HepG2 (cell line): ENCODE measurements around the gene FOLR1. TPM values are rescaled to one million over a fixed set of nuclear protein-coding genes. Genes with fewer than 3 reads are reported as not detected.
A peak's percentile ranks its signal among the peaks of the same experiment; 100 is the strongest.

Experiments used
- ATAC-seq: fragments of 200-7000 bp; cut with Tn5 transposase; 3 replicates; pipeline ENCODE4 v1.9.1; 2020; ENCODE audit warnings: mild to moderate bottlenecking, moderate library complexity
- BruUV-seq: library from RNA; stranded (reverse); fragments of 400-500 nt; replicated peaks from 2 replicates; lab custom pipeline; 2021; lab: Mats Ljungman, UMichigan
- CTCF ChIA-PET: fragments of 300-600 bp; formaldehyde crosslinking; extraction: SDS; loops from one replicate; lab custom pipeline; 2021; ENCODE audit warnings: low total read pairs, inconsistent platforms, low intra/inter-chr PET ratio; lab: Yijun Ruan, JAX
- POLR2A ChIA-PET: fragments of 350-600 bp; sonication (Branson Sonifier 250); formaldehyde crosslinking; loops from one replicate; lab custom pipeline; 2020; ENCODE audit warnings: antibody characterized with exemption, inconsistent platforms; lab: Yijun Ruan, JAX
- DNase-seq: peaks from one replicate; pipeline ENCODE4 v3.0.0-alpha.2; 2015; ENCODE audit warnings: low spot score
- FAIRE-seq: peaks from 3 replicates; lab custom pipeline; 2011; peaks lifted over from hg19 to GRCh38; lab: Jason Lieb, UNC
- H2AFZ ChIP-seq: one replicate; pipeline ENCODE4 v1.6.1; 2011; ENCODE audit warnings: low read length, inconsistent platforms
- H3K27ac ChIP-seq: fragments of 300-600 bp; 3 replicates; pipeline ENCODE4 v1.8.0; 2011; ENCODE audit warnings: mixed run types, mild to moderate bottlenecking, mixed read lengths, low read length, inconsistent platforms; ENCODE audit not compliant: insufficient read depth; ENCODE audit errors: extremely low read length
- H3K27me3 ChIP-seq, 2 experiments: fragments of 200-600 bp in 1 of 2; 2 replicates in 1 of 2; 3 replicates in 1 of 2; pipeline versions ENCODE4 v1.6.0 to v1.8.0; 2011; ENCODE audit warnings: low read length in 2 of 2, mild to moderate bottlenecking in 2 of 2, moderate library complexity in 2 of 2, inconsistent platforms in 1 of 2; ENCODE audit not compliant: insufficient read depth in 2 of 2, control insufficient read depth in 1 of 2
- H3K36me3 ChIP-seq, 2 experiments: fragments of 200-600 bp in 1 of 2; replicated peaks in 1 of 2; 2 replicates in 1 of 2; 3 replicates in 1 of 2; pipeline versions ENCODE4 v1.5.1 to v1.8.0; 2011; ENCODE audit warnings: low read length in 2 of 2, inconsistent platforms in 1 of 2; ENCODE audit not compliant: insufficient read depth in 2 of 2, control insufficient read depth in 1 of 2
- H3K4me1 ChIP-seq: 2 replicates; pipeline ENCODE4 v1.5.1; 2012; ENCODE audit warnings: low read length, inconsistent platforms; ENCODE audit not compliant: insufficient read depth
- H3K4me2 ChIP-seq: 2 replicates; pipeline ENCODE4 v1.6.0; 2011; ENCODE audit warnings: low read depth, low read length, inconsistent platforms
- H3K4me3 ChIP-seq, 3 experiments: fragments of 200-600 bp in 1 of 3; sonication (generic), shearing (Covaris generic) in 1 of 3; replicated peaks in 1 of 3; 2 replicates each; pipeline ENCODE4 v1.5.1; 2011 to 2016; ENCODE audit warnings: low read length in 3 of 3, inconsistent platforms in 2 of 3, low read depth in 2 of 3, mild to moderate bottlenecking in 2 of 3, control low read depth in 1 of 3, mixed read lengths in 1 of 3; ENCODE audit not compliant: insufficient read depth in 1 of 3
- H3K79me2 ChIP-seq: one replicate; pipeline ENCODE4 v1.6.1; 2011; ENCODE audit warnings: low read length, inconsistent platforms; ENCODE audit not compliant: insufficient read depth
- H3K9ac ChIP-seq: 2 replicates; pipeline ENCODE4 v1.6.0; 2011; ENCODE audit warnings: mild to moderate bottlenecking, low read depth, low read length, inconsistent platforms; ENCODE audit not compliant: insufficient read depth
- H3K9me3 ChIP-seq: 2 replicates; pipeline ENCODE4 v1.5.1; 2012; ENCODE audit warnings: mild to moderate bottlenecking, low read length
- H4K20me1 ChIP-seq: 2 replicates; pipeline ENCODE4 v1.6.0; 2011; ENCODE audit warnings: inconsistent platforms, mild to moderate bottlenecking, low read length, moderate library complexity; ENCODE audit not compliant: insufficient read depth
- BRD4 ChIP-seq: sonication (generic); formaldehyde crosslinking; IDR thresholded peaks from 2 replicates; pipeline ENCODE4 v1.4.0; 2020; ENCODE audit warnings: missing genetic modification reagents
- CTCF ChIP-seq: sonication (generic); formaldehyde crosslinking; IDR thresholded peaks from 2 replicates; pipeline ENCODE4 v1.5.0; 2020; ENCODE audit warnings: mild to moderate bottlenecking, missing genetic modification reagents, moderate library complexity
- GABPA ChIP-seq, 2 experiments: IDR thresholded peaks; 2 replicates each; pipeline ENCODE4 v1.6.1; 2011 to 2016; ENCODE audit warnings: low read depth in 2 of 2, low read length in 1 of 2, missing biosample characterization in 1 of 2, missing genetic modification characterization in 1 of 2
- KMT2A ChIP-seq: sonication (generic); formaldehyde crosslinking; IDR thresholded peaks from 2 replicates; pipeline ENCODE4 v1.4.0; 2020; ENCODE audit warnings: missing genetic modification reagents
- MIER2 ChIP-seq: IDR thresholded peaks from 2 replicates; pipeline ENCODE4 v1.6.1; 2016; ENCODE audit warnings: missing biosample characterization, missing genetic modification reagents
- MTA3 ChIP-seq: sonication (generic); formaldehyde crosslinking; IDR thresholded peaks from 2 replicates; pipeline ENCODE4 v1.4.0; 2020; ENCODE audit warnings: missing genetic modification reagents
- RFX5 ChIP-seq: IDR thresholded peaks from 2 replicates; pipeline ENCODE4 v1.6.1; 2011; ENCODE audit warnings: low read depth, low read length, improper control_type of control experiment
- SCMH1 ChIP-seq: sonication (generic); formaldehyde crosslinking; IDR thresholded peaks from 2 replicates; pipeline ENCODE4 v1.9.0; 2021; ENCODE audit warnings: missing genetic modification reagents, mild to moderate bottlenecking, borderline replicate concordance
- SMAD3 ChIP-seq: sonication (generic); formaldehyde crosslinking; IDR thresholded peaks from 2 replicates; pipeline ENCODE4 v1.4.0; 2020; ENCODE audit warnings: missing genetic modification reagents
- TEF ChIP-seq: sonication (generic); formaldehyde crosslinking; IDR thresholded peaks from 2 replicates; pipeline ENCODE4 v1.5.0; 2020; ENCODE audit warnings: missing genetic modification reagents
- TFAP4 ChIP-seq: sonication (generic); IDR thresholded peaks from 2 replicates; pipeline ENCODE4 v1.6.1; 2016; ENCODE audit warnings: low read depth, borderline replicate concordance
- TGIF2 ChIP-seq: IDR thresholded peaks from 2 replicates; pipeline ENCODE4 v1.6.1; 2016; ENCODE audit warnings: control low read depth, missing compliant biosample characterization
- THRA ChIP-seq: sonication (generic); formaldehyde crosslinking; IDR thresholded peaks from 2 replicates; pipeline ENCODE4 v1.4.0; 2020; ENCODE audit warnings: missing genetic modification reagents, borderline replicate concordance
- ZNF792 ChIP-seq: IDR thresholded peaks from 2 replicates; pipeline ENCODE4 v1.6.1; 2016
- ZSCAN21 ChIP-seq: sonication (generic); formaldehyde crosslinking; IDR thresholded peaks from 2 replicates; pipeline ENCODE4 v1.8.0; 2022; ENCODE audit warnings: mild to moderate bottlenecking, missing genetic modification reagents, moderate library complexity, borderline replicate concordance
- WGBS: methylation state at CpG from one replicate; pipeline ENCODE4 v1.1.6; 2017; ENCODE audit warnings: low lambda C conversion rate; 5-methylcytosine and 5-hydroxymethylcytosine counted together
- in situ Hi-C: cut with HindIII; loops from 2 replicates; pipeline ENCODE4 v1.10.0; 2017; ENCODE audit warnings: low pct_unique_long_range_greater_than_20kb; ENCODE audit not compliant: extremely low pct_ligation_motif_present
- intact Hi-C: fragments of 100-400 bp; cut with micrococcal nuclease; formaldehyde crosslinking; loops from one replicate; pipeline ENCODE4 v1.10.0; 2022; ENCODE audit not compliant: unreplicated experiment
- polyA plus RNA-seq, 8 experiments: library from polyadenylated mRNA; depleted of rRNA in 3 of 8; stranded (reverse) in 7 of 8; unstranded in 1 of 8; fragments of >200 nt; fragmentation: Illumina TruSeq in 4 of 8; extraction: Trizol in 4 of 8; gene quantifications; 2 replicates each; pipeline versions ENCODE4 v1.2.1 to v1.2.3, GENCODE V29; 2011 to 2016; ENCODE audit warnings: low read depth in 4 of 8, missing spikeins in 1 of 8, mixed read lengths in 1 of 8; ENCODE audit not compliant: insufficient read depth in 1 of 8
- total RNA-seq, 5 experiments: library from RNA; depleted of rRNA; stranded (reverse); fragments of >200 nt; fragmentation: Illumina TruSeq; extraction: Trizol; gene quantifications; 2 replicates each; pipeline ENCODE4 v1.2.3, GENCODE V29; 2016; ENCODE audit warnings: low read depth in 1 of 5

FOLR1 gene
- total and polyA plus RNA-seq, 2 of the 13 experiments (the other 11 are each of a cell fraction or from before 2014, with no cell fraction given), result 0.20 TPM; not detected in 1

GRCh38 chr11:72222907-72223614 lies 31.1 kb downstream of the FOLR1 start (continued):
- TF ChIP-seq KMT2A (CRISPR knock-in tag) (0 out of 2 replicates have a peak, but pooled peaks have one; percentile 26), ZSCAN21 (CRISPR knock-in tag) (0 out of 2 replicates have a peak, but pooled peaks have one; percentile 17), MIER2 (CRISPR knock-in tag) (no peak)

- no peaks in the 10 kb centered on the region for H3K9me3 ChIP-seq
- ATAC-seq, result peak; percentile 41
- peak overlapping the region; percentile 60 for H3K27ac ChIP-seq
- intact Hi-C loops (loop anchor here (2.0 kb wide), 1 partner anchor 15 kb away; no protein-coding TSS in a partner anchor), in situ Hi-C loops (no loop called here)
- ChIA-PET CTCF (no interaction called here), POLR2A (interaction anchor here (0.6 to 1.3 kb wide), 4 partner anchors 13 to 112 kb away, joined by 3 to 5 read pairs (median 4); partner anchors contain the start of gene ANAPC15)
- peak overlapping the region; percentile 83 to 90 (median 85) for H3K4me3 ChIP-seq
- peaks cover 0 to 9% of the 10 kb centered on the region in 2 experiments; a peak in 1 of 5 replicates for H3K27me3 ChIP-seq
- H3K4me1 ChIP-seq, result peaks cover 35% of the 10 kb centered on the region
- H3K79me2 ChIP-seq, result peaks cover 7% of the 10 kb centered on the region
- H3K9ac ChIP-seq, result peak overlapping the region; percentile 82
- BruUV-seq, result no TSS peak
- H3K4me2 ChIP-seq, result peak overlapping the region; percentile 93
- no peak for DNase-seq
- WGBS, result 1% methylated on average over 26 of the region's 84 CpGs
- H2AFZ ChIP-seq, result no peak overlapping the region
- FAIRE-seq, result no peak
- no peaks in the 10 kb centered on the region for H4K20me1 ChIP-seq
- peaks cover under 1 to 4% of the 10 kb centered on the region in 2 experiments; a peak in 3 of 5 replicates for H3K36me3 ChIP-seq
- no peak for TF ChIP-seq TGIF2 (CRISPR knock-in tag)
- no peak for TF ChIP-seq TEF
- TF ChIP-seq TFAP4, result no peak
- no peak for TF ChIP-seq CTCF (CRISPR knock-in tag)
- no peak for TF ChIP-seq ZNF792 (CRISPR knock-in tag)
- TF ChIP-seq THRA (CRISPR knock-in tag), result no peak
- TF ChIP-seq SCMH1 (CRISPR knock-in tag), result no peak
- TF ChIP-seq RFX5, result no peak
- no peak for TF ChIP-seq MTA3 (CRISPR knock-in tag)
- no peak for TF ChIP-seq GABPA (IDR thresholded peaks at IDR 0.05; ENCODE audit: low read depth, low read length)
- no peak for TF ChIP-seq GABPA (CRISPR knock-in tag; IDR thresholded peaks at IDR 0.05; ENCODE audit: low read depth)
- no peak for TF ChIP-seq SMAD3 (CRISPR knock-in tag)
- TF ChIP-seq BRD4 (CRISPR knock-in tag), result no peak
Measured at GRCh38 chr11:72223615-72224563, 31.9 kb downstream of the FOLR1 start.
